ENCODE data around the gene OLA1.
A peak's percentile ranks its signal among the peaks of the same experiment; 100 is the strongest.

Gene OLA1

DNA sequence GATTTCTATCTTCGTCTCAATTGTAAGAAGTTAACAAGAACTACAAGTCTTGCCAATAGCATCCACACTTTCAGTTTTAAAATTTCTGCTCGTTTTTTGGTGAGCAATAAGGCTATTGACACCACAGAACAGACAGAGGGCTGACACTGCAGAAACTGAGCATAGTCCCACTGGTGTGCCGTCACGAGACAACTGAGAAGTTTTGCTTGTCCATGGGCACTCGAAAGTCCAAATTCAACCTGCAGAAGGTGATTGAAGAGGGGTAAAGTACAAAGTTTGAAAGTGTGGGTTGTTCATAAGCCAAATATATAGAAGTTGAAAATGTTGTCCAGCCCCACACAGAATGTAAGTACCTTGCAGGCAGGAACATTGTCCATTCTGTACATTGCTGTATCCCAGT, 219.4 kb downstream of the OLA1 start:
- TF ChIP-seq CEBPB (IDR thresholded peaks at IDR 0.05) (no peak), RAD21 (IDR thresholded peaks at IDR 0.05; ENCODE audit: low read depth) (no peak), CREB1 (IDR thresholded peaks at IDR 0.05; ENCODE audit: low read depth) (no peak), YY1 (IDR thresholded peaks at IDR 0.05; ENCODE audit: low read depth) (no peak), EP300 (IDR thresholded peaks at IDR 0.05; ENCODE audit: borderline replicate concordance) (no peak), EGR1 (IDR thresholded peaks at IDR 0.05) (no peak), TEAD4 (IDR thresholded peaks at IDR 0.05) (no peak), TCF12 (IDR thresholded peaks at IDR 0.05; ENCODE audit: low read depth) (no peak)
- TF ChIP-seq, protein P1, sequence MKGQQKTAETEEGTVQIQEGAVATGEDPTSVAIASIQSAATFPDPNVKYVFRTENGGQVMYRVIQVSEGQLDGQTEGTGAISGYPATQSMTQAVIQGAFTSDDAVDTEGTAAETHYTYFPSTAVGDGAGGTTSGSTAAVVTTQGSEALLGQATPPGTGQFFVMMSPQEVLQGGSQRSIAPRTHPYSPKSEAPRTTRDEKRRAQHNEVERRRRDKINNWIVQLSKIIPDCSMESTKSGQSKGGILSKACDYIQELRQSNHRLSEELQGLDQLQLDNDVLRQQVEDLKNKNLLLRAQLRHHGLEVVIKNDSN (IDR thresholded peaks at IDR 0.05): no peak
- TF ChIP-seq, protein P2, sequence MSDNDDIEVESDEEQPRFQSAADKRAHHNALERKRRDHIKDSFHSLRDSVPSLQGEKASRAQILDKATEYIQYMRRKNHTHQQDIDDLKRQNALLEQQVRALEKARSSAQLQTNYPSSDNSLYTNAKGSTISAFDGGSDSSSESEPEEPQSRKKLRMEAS (IDR thresholded peaks at IDR 0.05): no peak

DNA sequence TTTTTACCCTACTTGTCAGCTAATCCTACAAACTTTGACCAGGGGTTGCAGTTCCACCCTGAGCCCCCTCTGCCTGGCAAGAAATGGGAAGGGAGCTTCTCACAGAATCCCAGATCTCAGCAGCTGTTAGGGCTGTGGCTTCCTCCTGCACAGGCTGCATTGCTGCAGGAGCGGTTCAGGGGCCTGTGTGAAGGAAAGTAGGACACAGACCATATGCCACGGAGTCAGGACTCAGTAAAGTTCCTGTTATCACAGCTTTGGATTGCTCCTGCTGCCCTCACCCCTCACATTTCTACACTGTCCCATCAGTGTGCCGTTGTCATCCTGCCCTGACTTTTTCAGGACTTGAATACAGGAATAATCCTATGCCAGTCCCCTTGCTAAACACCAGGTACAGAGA, 220.4 kb downstream of the OLA1 start:
- TF ChIP-seq, protein P1 (IDR thresholded peaks at IDR 0.05): no peak
- TF ChIP-seq FOXM1 (IDR thresholded peaks at IDR 0.05; ENCODE audit: borderline replicate concordance, low read depth) (no peak), TEAD4 (IDR thresholded peaks at IDR 0.05) (no peak), EGR1 (IDR thresholded peaks at IDR 0.05) (no peak), TAF1 (IDR thresholded peaks at IDR 0.05; ENCODE audit: low read depth) (no peak), ZBTB7A (IDR thresholded peaks at IDR 0.05; ENCODE audit: low read depth) (no peak), YY1 (IDR thresholded peaks at IDR 0.05; ENCODE audit: low read depth) (no peak), TCF12 (IDR thresholded peaks at IDR 0.05; ENCODE audit: low read depth) (no peak)
- TF ChIP-seq, protein P2 (IDR thresholded peaks at IDR 0.05): no peak
- TF ChIP-seq, protein P3, sequence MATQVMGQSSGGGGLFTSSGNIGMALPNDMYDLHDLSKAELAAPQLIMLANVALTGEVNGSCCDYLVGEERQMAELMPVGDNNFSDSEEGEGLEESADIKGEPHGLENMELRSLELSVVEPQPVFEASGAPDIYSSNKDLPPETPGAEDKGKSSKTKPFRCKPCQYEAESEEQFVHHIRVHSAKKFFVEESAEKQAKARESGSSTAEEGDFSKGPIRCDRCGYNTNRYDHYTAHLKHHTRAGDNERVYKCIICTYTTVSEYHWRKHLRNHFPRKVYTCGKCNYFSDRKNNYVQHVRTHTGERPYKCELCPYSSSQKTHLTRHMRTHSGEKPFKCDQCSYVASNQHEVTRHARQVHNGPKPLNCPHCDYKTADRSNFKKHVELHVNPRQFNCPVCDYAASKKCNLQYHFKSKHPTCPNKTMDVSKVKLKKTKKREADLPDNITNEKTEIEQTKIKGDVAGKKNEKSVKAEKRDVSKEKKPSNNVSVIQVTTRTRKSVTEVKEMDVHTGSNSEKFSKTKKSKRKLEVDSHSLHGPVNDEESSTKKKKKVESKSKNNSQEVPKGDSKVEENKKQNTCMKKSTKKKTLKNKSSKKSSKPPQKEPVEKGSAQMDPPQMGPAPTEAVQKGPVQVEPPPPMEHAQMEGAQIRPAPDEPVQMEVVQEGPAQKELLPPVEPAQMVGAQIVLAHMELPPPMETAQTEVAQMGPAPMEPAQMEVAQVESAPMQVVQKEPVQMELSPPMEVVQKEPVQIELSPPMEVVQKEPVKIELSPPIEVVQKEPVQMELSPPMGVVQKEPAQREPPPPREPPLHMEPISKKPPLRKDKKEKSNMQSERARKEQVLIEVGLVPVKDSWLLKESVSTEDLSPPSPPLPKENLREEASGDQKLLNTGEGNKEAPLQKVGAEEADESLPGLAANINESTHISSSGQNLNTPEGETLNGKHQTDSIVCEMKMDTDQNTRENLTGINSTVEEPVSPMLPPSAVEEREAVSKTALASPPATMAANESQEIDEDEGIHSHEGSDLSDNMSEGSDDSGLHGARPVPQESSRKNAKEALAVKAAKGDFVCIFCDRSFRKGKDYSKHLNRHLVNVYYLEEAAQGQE (IDR thresholded peaks at IDR 0.05; ENCODE audit: low read depth): no peak

DNA sequence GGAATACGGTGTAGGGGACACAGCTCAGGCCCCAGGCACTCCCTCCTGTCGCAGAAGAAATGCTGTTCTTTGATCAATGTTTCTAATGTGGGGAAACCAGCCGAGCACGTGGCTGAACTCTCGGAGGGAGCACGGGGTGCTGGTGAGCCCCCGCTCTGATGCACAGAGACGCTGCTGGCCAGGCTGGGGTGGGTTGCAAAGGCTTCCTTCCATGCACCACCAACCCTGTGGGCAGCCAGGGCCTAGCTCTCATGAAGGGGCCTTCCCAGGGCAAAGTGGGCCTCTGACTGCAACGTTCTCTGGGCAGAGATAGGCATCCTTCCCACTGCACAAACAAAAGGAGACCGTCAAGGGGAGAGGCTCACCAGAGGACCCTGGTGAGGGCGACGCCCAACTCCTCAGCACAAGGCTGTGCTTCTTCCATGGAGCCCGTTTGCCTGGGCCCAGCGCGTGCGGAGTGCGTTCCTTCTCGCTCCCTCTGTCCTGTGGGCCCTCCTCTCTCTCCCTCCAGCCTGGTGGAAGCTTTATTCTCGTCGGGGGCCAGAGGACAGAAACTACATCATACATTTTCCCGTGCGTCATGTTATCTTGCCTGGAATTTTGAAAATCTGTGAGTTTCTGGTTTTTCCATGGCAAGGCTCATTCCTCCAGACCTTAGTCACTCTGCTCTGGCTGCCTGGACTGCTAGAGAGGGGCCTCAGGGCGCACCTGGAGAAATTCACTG, 222.0 kb downstream of the OLA1 start:
- TF ChIP-seq CEBPB (IDR thresholded peaks at IDR 0.05) (no peak), TCF12 (IDR thresholded peaks at IDR 0.05; ENCODE audit: low read depth) (no peak), EGR1 (IDR thresholded peaks at IDR 0.05) (no peak), EP300 (IDR thresholded peaks at IDR 0.05; ENCODE audit: borderline replicate concordance) (no peak), ZBTB7A (IDR thresholded peaks at IDR 0.05; ENCODE audit: low read depth) (no peak), YY1 (IDR thresholded peaks at IDR 0.05; ENCODE audit: low read depth) (no peak), NFIC (IDR thresholded peaks at IDR 0.05) (no peak), TEAD4 (IDR thresholded peaks at IDR 0.05) (no peak), CREB1 (IDR thresholded peaks at IDR 0.05; ENCODE audit: low read depth) (no peak), FOXM1 (IDR thresholded peaks at IDR 0.05; ENCODE audit: borderline replicate concordance, low read depth) (no peak), RAD21 (IDR thresholded peaks at IDR 0.05; ENCODE audit: low read depth) (no peak), TAF1 (IDR thresholded peaks at IDR 0.05; ENCODE audit: low read depth) (no peak)
- TF ChIP-seq, protein P2 (IDR thresholded peaks at IDR 0.05): no peak
- TF ChIP-seq, protein P1 (IDR thresholded peaks at IDR 0.05): no peak
- TF ChIP-seq, protein P3 (IDR thresholded peaks at IDR 0.05; ENCODE audit: low read depth): no peak

DNA sequence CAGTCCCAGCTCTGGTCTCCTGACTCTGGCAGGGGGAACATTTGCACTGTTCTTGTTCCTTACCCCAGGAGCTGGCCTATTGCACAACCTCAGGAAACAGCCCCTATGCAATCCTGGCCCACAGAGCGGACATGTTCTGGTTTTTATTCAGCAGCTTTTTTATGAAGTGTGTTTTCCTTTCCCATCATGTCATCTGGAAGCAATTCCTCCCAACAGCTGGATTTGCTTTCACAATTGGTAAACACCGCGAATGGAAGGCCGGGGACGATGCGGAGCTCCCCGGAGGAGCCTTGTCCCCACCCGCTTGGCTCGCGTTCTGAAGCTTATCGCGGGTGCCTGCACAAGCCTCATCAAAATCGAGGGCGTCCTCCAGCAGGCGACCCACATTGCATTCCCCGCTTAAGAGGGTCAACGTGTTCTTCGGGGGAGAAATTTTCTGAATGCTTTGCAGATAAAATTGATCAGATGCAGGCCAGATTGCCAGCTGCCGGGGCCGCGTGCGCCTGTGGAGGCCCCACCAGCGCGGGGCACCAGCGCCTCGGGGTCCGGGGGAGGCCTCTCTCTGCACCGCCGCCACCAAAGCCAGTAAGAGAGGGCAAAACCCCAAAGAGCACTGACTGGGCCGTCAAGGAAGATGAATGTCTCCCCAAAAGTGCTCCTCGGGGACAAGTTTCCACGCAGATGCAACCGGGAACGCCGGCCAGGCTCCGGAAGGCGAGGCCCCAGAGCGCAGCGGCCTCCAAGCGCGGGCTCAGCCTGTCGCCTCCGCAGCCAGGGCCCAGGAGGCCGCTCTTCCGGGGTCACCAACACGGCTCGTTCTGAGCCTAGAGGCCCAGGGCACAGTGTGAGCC, 222.8 kb downstream of the OLA1 start:
- peak; percentile 41; the same call in 1 of the 2 replicates for TF ChIP-seq CEBPB (IDR thresholded peaks at IDR 0.05)
- TF ChIP-seq TCF12 (IDR thresholded peaks at IDR 0.05; ENCODE audit: low read depth): no peak
